ENCODE results near the gene VPS9D1.
"Not testable (repeated sequence)": the region's sequence is repeated elsewhere in the genome, so short reads cannot be mapped to it uniquely, and the experiment has no call there.

The VPS9D1 gene

DNA sequence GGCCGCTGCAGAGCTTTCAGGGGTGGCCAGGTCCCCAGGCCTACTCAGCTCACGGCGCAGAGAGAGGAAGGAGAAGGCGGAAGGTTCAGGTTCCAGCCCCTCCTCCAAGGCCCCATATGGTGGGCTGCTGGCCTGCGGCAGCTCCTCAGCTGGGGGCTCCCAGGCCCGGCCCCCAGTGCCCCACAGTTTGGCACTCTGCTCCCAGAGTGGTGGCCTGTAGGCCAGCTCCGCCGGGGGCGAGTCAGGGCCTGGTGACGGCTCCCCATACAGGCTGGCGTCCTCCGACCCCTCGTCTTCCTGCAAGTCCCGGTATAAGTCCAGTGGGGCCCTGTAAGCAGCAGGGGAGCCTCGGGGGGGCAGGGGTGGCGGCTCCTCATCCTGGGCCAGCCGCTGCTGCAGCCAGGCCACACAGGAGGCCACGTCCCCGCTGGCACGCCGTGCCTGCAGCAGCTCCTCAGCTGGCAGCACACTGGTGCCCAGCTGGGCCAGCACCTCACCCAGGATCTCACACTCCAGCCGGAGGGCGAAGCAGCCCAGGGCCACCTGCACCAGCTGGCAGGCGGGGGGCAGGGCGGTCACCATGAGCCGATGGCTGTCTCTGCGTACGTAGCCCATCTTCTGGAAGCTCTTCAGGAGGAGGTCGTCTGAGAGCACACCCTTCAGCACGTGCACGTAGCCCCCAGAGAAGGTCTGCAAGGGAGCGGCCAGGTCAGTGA lies 22.9 kb downstream of the VPS9D1 start:
- H3K27ac ChIP-seq, result no peak overlapping the region
- TF ChIP-seq, protein P1, sequence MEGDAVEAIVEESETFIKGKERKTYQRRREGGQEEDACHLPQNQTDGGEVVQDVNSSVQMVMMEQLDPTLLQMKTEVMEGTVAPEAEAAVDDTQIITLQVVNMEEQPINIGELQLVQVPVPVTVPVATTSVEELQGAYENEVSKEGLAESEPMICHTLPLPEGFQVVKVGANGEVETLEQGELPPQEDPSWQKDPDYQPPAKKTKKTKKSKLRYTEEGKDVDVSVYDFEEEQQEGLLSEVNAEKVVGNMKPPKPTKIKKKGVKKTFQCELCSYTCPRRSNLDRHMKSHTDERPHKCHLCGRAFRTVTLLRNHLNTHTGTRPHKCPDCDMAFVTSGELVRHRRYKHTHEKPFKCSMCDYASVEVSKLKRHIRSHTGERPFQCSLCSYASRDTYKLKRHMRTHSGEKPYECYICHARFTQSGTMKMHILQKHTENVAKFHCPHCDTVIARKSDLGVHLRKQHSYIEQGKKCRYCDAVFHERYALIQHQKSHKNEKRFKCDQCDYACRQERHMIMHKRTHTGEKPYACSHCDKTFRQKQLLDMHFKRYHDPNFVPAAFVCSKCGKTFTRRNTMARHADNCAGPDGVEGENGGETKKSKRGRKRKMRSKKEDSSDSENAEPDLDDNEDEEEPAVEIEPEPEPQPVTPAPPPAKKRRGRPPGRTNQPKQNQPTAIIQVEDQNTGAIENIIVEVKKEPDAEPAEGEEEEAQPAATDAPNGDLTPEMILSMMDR (conservative IDR thresholded peaks at IDR 0.05), result no peak

DNA sequence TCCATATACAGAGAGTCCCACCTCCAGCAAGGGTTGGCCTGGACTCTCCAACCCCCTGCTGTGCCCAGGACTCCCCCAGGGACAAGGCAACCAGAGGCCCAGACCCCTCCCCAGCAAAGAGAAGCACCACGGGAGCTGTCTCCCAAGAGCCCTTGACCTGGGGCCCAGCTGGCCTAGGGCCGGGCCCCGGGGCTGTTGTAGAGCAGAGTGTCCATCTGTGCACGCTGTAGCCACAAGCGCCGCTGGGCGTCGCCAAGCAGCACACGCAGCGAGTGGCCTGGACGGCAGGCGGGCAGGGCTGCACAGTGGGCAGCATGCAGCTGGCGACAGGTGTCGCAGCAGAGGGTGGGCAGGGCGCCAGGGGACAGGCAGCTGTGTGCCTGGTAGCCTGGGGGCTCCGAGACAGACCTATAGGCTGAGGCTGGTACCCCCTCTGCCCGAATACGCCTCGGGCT lies 23.5 kb downstream of the VPS9D1 start:
- H3K27ac ChIP-seq, result no peak overlapping the region
- TF ChIP-seq, protein P1 (conservative IDR thresholded peaks at IDR 0.05), result no peak

DNA sequence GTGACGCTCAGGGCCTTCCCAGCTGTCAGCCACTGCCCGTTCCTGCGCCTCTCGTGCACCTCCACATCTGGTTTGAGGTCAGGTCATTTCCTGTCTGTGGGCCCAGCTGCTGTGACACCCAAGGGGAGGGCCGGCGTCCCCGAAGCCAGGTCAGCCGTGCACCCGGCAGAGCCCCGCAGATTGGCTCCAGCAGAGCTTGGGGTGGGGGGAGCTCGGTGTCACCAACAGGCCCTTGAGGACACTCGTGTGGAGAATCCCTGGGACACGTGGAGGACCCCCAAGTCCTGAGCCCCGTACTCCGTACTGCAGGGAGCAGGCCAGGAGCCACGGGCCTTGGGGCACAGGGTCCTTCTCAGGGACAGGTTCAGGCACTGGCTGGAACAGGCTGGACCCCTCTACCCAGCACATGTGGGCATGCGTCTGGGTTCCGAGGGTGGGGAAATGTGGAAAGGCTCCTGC lies 24.0 kb downstream of the VPS9D1 start:
- H3K27ac ChIP-seq, result no peak overlapping the region
- TF ChIP-seq, protein P1 (conservative IDR thresholded peaks at IDR 0.05), result no peak

DNA sequence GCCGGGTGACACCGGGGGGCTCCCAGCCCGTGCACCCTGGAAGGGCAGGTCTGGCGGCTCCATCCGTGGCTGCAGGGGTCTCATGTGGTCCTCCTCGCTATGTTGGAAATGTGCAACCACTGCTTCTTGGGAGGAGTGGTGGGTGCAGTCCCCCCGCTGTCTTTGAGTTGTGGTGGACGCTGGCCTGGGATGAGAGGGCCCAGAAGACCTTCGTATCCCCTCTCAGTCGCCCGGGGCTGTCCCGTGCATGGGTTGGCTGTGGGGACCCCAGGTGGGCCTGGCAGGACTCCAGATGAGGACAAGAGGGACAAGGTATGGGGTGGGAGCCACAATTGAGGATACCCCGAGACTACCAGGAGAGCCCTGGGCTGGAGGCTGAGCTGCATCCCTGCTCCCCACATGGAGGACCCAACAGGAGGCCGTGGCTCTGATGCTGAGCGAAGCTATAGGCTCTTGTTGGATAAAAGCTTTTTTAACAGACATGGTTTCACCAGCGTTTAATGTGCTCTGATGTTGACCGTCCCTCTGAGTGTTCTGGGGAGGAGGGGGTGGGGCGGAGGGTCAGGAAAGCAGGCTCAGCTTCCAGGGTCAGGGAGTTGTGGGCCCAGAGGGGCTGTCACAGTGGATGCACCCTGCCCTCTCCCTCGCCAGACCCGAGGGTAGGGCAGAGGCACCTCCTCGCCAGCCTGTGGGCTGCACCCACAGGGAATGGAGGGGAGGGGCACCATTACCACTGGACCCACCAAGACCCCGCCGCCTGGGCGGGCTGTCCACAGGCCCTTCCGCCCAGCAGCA lies 24.6 kb downstream of the VPS9D1 start:
- TF ChIP-seq, protein P1 (conservative IDR thresholded peaks at IDR 0.05), result no peak

DNA sequence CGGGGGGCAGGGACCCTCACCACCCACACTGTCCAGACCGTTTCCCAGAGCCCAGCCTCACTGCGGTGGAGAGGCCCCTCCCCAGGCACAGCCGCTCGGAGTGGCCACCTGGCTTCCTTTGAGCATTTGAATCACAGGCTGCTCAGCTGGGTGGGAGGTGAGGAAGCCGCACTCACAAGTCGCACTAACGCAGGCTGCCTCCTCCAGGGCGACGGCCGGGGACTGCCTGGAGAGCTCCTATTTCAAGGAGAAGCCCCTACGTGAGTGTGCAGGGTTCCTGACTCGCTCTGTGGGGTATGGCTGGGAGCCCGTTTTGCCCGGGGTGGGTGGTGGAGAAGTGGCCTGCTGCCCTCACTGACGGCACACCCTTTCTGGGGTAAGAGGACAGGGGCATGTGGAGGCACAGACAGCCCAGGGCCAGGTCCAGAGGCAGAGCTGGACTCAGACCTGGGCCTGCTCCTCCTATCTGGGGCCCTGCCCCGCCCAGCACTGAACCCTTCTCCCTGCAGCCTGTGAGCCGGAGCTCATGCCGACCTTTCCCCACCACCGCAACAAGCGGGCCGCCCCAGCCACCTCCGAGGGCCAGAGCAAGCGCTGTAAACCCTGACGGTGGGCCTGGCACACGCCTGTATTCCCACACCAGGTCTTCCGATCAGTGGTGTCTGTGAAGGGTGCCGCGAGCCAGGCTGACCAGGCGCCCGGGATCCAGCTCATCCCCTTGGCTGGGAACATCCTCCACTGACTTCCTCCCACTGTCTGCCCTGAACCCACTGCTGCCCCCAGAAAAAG lies 25.4 kb downstream of the VPS9D1 start:
- TF ChIP-seq, protein P1 (conservative IDR thresholded peaks at IDR 0.05), result no peak
- H3K27ac ChIP-seq, result no peak overlapping the region

More for the DNA sequence above, 24.6 kb downstream of the VPS9D1 start:
- H3K27ac ChIP-seq, result no peak overlapping the region

DNA sequence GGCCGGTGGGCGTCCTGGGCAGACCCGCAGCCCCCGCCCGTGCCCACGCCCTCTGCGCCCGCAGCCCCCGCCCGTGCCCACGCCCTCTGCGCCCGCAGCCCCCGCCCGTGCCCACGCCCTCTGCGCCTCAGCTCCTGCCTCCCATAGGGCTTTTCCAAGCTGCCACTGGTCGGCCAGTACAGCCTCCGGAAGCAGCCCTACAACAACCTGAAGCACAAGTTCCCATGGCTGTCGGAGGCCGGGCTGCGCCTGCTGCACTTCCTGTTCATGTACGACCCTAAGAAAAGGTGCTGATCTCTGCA lies 26.0 kb downstream of the VPS9D1 start:
- not testable (repeated sequence) for H3K27ac ChIP-seq

DNA sequence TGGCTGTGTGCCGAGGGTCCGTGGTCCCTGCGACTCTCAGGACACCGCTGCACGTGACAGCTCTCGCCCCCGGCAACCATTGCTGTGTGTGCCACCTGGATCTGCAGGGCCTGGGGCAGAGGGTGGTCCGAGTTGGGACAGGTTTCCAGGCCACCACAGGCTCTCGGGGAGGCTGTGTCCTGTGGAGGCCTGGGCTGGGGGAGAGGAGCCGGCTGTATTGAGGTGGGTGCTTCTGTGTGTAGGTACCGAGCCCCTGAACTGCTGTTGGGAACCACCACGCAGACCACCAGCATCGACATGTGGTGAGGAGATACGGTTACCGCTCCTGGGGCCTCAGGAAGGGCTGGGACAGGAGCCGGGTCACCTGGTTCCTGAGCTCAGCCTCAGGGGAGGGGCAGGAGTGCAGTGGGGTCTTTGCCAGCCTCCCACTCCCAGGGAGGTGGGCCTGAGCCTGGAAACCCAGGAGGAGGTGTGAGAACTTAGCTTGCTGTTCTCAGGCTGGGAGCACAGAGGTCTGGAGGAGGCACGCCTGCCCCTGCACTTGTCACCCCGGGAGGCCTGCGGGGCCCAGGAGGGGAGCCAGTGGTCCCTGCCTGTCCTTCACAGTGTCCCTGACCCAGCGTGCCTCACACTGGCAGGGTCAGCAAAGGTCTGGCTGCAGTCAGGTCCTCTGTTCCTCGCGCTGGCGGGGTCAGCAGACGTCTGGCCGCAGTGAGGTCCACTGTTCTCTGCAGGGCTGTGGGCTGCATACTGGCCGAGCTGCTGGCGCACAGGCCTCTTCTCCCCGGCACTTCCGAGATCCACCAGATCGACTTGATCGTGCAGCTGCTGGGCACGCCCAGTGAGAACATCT lies 26.5 kb downstream of the VPS9D1 start:
- H3K27ac ChIP-seq, result no peak overlapping the region

More for the DNA sequence above, 26.5 kb downstream of the VPS9D1 start:
- TF ChIP-seq, protein P1 (conservative IDR thresholded peaks at IDR 0.05), result no peak
